Measurements from ENCODE around the gene GSTA1. TPM values are rescaled to one million over a fixed set of nuclear protein-coding genes. Genes with fewer than 3 reads are reported as not detected.
"Not testable (repeated sequence)": the region's sequence is repeated elsewhere in the genome, so short reads cannot be mapped to it uniquely, and the experiment has no call there.

Gene GSTA1
- total and polyA plus RNA-seq, 10 donors: 0.10 to 0.12 TPM; not detected in 8

- no peak for TF ChIP-seq POLR2A (IDR thresholded peaks at IDR 0.05)
- TF ChIP-seq POLR2AphosphoS5 (IDR thresholded peaks at IDR 0.05): no peak
- TF ChIP-seq, protein P1, sequence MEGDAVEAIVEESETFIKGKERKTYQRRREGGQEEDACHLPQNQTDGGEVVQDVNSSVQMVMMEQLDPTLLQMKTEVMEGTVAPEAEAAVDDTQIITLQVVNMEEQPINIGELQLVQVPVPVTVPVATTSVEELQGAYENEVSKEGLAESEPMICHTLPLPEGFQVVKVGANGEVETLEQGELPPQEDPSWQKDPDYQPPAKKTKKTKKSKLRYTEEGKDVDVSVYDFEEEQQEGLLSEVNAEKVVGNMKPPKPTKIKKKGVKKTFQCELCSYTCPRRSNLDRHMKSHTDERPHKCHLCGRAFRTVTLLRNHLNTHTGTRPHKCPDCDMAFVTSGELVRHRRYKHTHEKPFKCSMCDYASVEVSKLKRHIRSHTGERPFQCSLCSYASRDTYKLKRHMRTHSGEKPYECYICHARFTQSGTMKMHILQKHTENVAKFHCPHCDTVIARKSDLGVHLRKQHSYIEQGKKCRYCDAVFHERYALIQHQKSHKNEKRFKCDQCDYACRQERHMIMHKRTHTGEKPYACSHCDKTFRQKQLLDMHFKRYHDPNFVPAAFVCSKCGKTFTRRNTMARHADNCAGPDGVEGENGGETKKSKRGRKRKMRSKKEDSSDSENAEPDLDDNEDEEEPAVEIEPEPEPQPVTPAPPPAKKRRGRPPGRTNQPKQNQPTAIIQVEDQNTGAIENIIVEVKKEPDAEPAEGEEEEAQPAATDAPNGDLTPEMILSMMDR (IDR thresholded peaks at IDR 0.05 in 8 of 11, conservative IDR thresholded peaks at IDR 0.05 in 3 of 11): no peak
- Histone ChIP-seq H3K27ac (no peak overlapping the region), H3K27me3 (replicated peaks in 1 of 7) (no peaks in the 10 kb centered on the region), H3K4me1 (no peaks in the 10 kb centered on the region), H3K36me3 (no peaks in the 10 kb centered on the region), H3K9me3 (no peaks in the 10 kb centered on the region), H3K4me3 (no peak overlapping the region)
- no peak for DNase-seq
- intact Hi-C loops (cut with DNase I; ENCODE audit: low total_unique reads): no loop called here
- WGBS, 5 donors: 89 to 98% (median 93%) methylated on average over 5 of the region's 5 CpGs
Observed at GRCh38 chr6:52808660-52809059, 5.0 kb upstream of the GSTA1 start.

DNA sequence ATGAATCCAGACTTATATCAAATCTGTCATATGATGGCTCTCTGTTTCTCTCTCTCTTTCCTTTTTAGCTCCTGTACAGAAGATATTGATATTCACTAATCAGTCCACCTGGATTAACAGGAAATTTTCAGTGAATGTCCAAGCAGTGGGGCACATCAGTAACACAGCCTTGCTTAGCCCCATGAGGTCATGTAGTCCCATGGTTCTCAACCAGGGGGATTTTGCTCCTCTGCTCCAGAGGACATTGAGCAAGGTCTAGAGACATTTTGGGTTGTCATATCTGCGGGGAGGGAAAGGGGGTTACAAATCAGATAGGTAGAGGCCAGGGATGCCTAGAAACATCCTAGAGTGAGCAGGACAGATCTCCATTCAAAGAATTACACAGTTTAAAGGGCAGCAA is 810 bp downstream of the GSTA1 start:
- H3K27ac ChIP-seq: no peak overlapping the region
- H3K4me1 ChIP-seq: no peaks in the 10 kb centered on the region
- no peaks in the 10 kb centered on the region for H3K36me3 ChIP-seq
- no peaks in the 10 kb centered on the region for H3K27me3 ChIP-seq (replicated peaks in 1 of 7)
- H3K4me3 ChIP-seq: no peak overlapping the region
- no peak for DNase-seq
- intact Hi-C loops (cut with DNase I; ENCODE audit: low total_unique reads): no loop called here
- H3K9me3 ChIP-seq: no peaks in the 10 kb centered on the region
- 75 to 100% (median 90%) methylated on average over 1 of the region's 1 CpG for WGBS, 5 donors
- no peak for TF ChIP-seq POLR2AphosphoS5 (IDR thresholded peaks at IDR 0.05)
- no peak for TF ChIP-seq POLR2A (IDR thresholded peaks at IDR 0.05)
- TF ChIP-seq, protein P1 (IDR thresholded peaks at IDR 0.05 in 8 of 11, conservative IDR thresholded peaks at IDR 0.05 in 3 of 11): no peak

DNA sequence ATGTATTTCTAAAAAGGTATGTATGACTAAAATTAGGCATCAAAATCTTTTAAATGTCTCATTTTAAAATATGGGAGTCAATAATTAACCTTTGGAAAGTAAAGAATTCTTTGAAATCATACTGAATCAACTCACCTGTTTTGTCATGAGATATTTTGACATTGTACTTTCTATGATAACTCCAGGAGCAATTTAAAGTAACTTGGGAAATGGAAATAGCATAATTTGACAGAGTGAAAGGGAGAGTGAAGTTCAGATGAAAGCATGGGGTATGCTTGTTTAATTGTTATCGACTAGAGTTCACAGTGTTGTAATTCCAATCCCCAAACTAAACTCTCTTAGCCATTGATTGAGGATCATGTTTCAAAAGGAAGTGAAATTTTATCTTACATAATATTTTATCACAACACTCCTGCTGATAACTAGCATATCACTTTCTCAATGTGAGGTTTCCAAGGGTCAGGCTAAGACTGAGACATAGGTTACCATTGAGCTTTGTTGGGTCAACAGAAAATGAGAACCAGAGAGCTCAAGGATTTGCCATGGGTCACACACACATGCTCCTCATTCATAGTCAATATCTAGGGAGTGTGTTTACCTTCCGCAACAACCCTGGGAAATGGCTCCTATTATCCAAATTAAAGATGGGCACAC is 2.3 kb downstream of the GSTA1 start:
- DNase-seq: no peak
- 90 to 95% (median 92%) methylated on average over 2 of the region's 2 CpGs for WGBS, 5 donors
- H3K36me3 ChIP-seq: no peaks in the 10 kb centered on the region
- H3K4me3 ChIP-seq: no peak overlapping the region
- intact Hi-C loops (cut with DNase I; ENCODE audit: low total_unique reads): no loop called here
- H3K27me3 ChIP-seq (replicated peaks in 1 of 7): no peaks in the 10 kb centered on the region
- H3K4me1 ChIP-seq: no peaks in the 10 kb centered on the region
- TF ChIP-seq POLR2A (IDR thresholded peaks at IDR 0.05): no peak
- no peak for TF ChIP-seq POLR2AphosphoS5 (IDR thresholded peaks at IDR 0.05)
- no peaks in the 10 kb centered on the region for H3K9me3 ChIP-seq
- H3K27ac ChIP-seq: no peak overlapping the region

GRCh38 chr6:52799272-52799671 is 4.3 kb downstream of the GSTA1 start:
- intact Hi-C loops (cut with DNase I; ENCODE audit: low total_unique reads); H3K4me3 ChIP-seq; H3K27ac ChIP-seq; H3K36me3 ChIP-seq; DNase-seq; H3K4me1 ChIP-seq; H3K27me3 ChIP-seq (replicated peaks in 1 of 7); H3K9me3 ChIP-seq: not testable (repeated sequence)
- WGBS, 5 donors: 72 to 97% (median 92%) methylated on average over 1 of the region's 1 CpG

DNA sequence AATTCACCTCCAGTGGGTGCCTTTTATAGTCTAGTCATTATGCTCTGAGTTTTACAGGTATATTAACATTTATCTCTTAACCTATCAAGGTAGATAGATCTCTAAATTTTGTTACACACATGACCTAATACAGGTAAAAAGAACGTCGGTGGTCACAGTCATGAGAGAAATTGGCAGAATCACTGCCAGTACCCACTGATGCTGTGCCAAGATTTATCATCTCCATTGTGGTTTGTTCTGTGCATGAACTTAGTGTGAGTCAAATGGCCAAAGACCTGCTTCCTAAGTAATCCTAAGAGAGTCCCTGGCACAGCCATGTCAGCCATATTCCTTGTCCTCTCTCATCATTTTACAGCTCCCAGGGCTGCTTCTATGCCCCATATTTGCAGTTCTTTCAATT is 9.2 kb downstream of the GSTA1 start:
- H3K4me1 ChIP-seq; H3K27me3 ChIP-seq (replicated peaks in 1 of 7); intact Hi-C loops (cut with DNase I; ENCODE audit: low total_unique reads); H3K27ac ChIP-seq; DNase-seq; H3K4me3 ChIP-seq; H3K36me3 ChIP-seq: not testable (repeated sequence)
- H3K9me3 ChIP-seq: peaks cover 0 to 13% (median 0%) of the 10 kb centered on the region in 8 donors
- WGBS, 5 donors: 86 to 97% (median 90%) methylated on average over 2 of the region's 2 CpGs

- intact Hi-C loops (cut with DNase I; ENCODE audit: low total_unique reads): no loop called here
- 0% methylated on average over 1 of the region's 1 CpG for WGBS, 5 donors
- Histone ChIP-seq H3K4me3 (no peak overlapping the region), H3K4me1 (no peaks in the 10 kb centered on the region), H3K9me3 (peaks cover 0 to 13% (median 0%) of the 10 kb centered on the region in 8 donors), H3K36me3 (no peaks in the 10 kb centered on the region), H3K27ac (no peak overlapping the region), H3K27me3 (replicated peaks in 1 of 7) (no peaks in the 10 kb centered on the region)
- TF ChIP-seq, protein P1 (IDR thresholded peaks at IDR 0.05 in 8 of 11, conservative IDR thresholded peaks at IDR 0.05 in 3 of 11): no peak
- TF ChIP-seq POLR2AphosphoS5 (IDR thresholded peaks at IDR 0.05) (no peak), POLR2A (IDR thresholded peaks at IDR 0.05) (no peak)
- no peak for DNase-seq
Observed at GRCh38 chr6:52790861-52791260, 12.8 kb downstream of the GSTA1 start.

DNA sequence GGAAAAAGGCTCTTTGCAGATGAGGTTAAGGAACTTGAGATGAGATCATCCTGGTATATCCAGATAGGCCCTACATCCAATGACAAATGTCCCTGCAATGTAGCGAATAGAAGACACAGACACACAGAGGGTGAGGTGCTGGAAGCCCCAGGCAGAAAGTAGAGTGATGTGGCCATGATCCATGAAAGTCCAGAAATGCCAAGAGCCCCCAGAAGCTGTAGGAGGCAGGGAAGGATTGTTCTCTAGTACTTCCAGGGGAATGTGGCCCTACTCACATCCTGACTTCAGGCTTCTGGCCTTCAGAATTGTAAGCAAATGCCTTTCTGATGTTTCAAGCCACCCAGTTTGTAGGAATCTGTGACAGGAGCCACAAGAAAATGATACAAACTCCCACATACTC is 14.0 kb downstream of the GSTA1 start:
- H3K27ac ChIP-seq; H3K36me3 ChIP-seq; DNase-seq; H3K4me1 ChIP-seq; H3K27me3 ChIP-seq (replicated peaks in 1 of 7); H3K4me3 ChIP-seq; intact Hi-C loops (cut with DNase I; ENCODE audit: low total_unique reads): not testable (repeated sequence)
- peaks cover 0 to 13% (median 0%) of the 10 kb centered on the region in 8 donors for H3K9me3 ChIP-seq
- 64 to 83% (median 78%) methylated on average over 1 of the region's 1 CpG for WGBS, 5 donors

Data from spleen (tissue), 11 donors.